HAP-1 (cell line): ENCODE results near the gene IRX3.
A peak's percentile ranks its signal among the peaks of the same experiment; 100 is the strongest.

Experiments
- DNase-seq, 2 experiments: peaks; one replicate each; pipeline ENCODE4 v3.0.0-alpha.2; 2016 to 2020; ENCODE audit warnings: low spot score in 2 of 2
- H3K27me3 ChIP-seq: fragments of 250-450 bp; sonication (Bioruptor Pico); 2 replicates; pipeline ENCODE4 v1.5.1; 2020; ENCODE audit warnings: low read depth, mild to moderate bottlenecking, moderate library complexity
- H3K36me3 ChIP-seq: fragments of 250-450 bp; sonication (Bioruptor Pico); replicated peaks from 2 replicates; pipeline ENCODE4 v1.5.1; 2020; ENCODE audit warnings: mild to moderate bottlenecking
- H3K4me1 ChIP-seq: fragments of 250-450 bp; sonication (Bioruptor Pico); 2 replicates; pipeline ENCODE4 v1.5.1; 2020; ENCODE audit warnings: mild to moderate bottlenecking
- H3K4me3 ChIP-seq: fragments of 250-450 bp; sonication (Bioruptor Pico); 2 replicates; pipeline ENCODE4 v1.5.1; 2020; ENCODE audit warnings: mild to moderate bottlenecking, moderate library complexity
- H3K9me3 ChIP-seq: fragments of 250-450 bp; sonication (Bioruptor Pico); 2 replicates; pipeline ENCODE4 v1.5.1; 2020; ENCODE audit warnings: mild to moderate bottlenecking, moderate library complexity
- in situ Hi-C: fragments of 300-500 bp; cut with MboI; formaldehyde crosslinking; loops from 3 replicates; pipeline ENCODE4 v1.14.3; 2020; ENCODE audit warnings: low sequenced_read_pairs, inconsistent platforms, mixed read lengths

IRX3 gene

DNA sequence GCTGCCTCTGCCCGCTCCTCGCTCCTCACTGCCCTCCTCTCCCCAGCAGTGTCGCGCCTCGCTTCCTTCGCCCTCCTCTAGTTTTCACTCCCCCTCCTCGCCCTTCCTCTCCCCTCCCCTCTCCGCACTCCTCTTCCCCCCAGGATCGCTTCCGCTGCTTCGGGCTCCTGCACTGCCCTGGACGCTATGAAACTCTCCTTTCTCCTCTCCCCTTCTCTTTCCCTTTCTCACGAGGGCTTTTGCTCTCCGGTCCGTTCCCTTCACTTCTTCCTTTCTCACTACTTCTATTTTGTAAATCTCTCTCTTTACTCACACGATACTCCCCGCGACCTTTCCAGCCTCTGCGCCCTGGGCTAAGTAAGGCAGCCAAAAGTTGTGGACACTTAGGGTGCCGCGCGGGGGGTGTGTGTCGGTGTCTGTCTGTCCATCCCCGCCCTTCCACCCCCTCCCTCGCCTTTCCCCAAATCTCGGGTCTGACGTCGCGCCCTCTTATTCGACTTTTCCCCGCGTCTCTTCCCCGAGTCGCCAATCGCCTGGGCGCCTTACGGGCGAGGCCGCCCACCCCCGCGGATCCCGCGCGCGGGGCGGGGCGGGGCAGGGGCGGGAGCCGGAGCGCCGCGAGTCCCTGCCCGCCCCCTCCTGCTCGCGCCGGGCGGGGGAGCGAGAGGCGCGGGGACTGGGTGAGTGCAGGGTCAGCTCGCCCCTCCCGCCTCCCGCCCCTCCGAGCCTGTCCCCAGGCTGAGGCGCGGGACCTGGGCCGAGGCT lies at the start of gene IRX3:
Gene IRX3, minus strand, starts transcription at position 422 of the 765 bp plus-strand sequence. CDS start 737 bp downstream, outside the sequence.
- no peaks in the 10 kb centered on the region for H3K4me1 ChIP-seq
- DNase-seq: peak; percentile 85 to 92
- H3K9me3 ChIP-seq: no peaks in the 10 kb centered on the region
- in situ Hi-C loops: loop anchor here (10.0 to 25.0 kb wide), 3 partner anchors 524 to 976 kb away; partner anchors contain the start of gene IRX5
- H3K36me3 ChIP-seq: no peaks in the 10 kb centered on the region
- H3K4me3 ChIP-seq: peak within 1 kb of the TSS; percentile 61
- no peaks in the 10 kb centered on the region for H3K27me3 ChIP-seq

DNA sequence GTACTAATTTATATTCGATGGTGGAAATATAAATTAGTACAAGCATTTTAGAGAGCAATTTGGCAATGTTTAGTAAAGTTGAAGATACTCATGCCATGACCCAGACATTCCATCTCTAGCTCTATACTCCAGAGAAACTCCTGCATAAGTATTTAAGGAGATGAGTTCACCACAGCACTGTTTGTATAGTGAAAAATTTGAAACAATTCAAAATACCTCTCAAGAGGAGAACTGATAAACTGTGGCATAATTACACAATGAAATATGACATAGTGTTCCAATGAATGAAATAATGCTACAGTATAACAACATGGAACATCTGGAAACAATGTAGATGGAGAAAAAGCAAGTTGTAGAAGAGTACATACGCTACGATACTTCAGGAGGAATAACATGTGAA lies 48.6 kb upstream of the IRX3 start:
- Histone ChIP-seq H3K27me3 (no peaks in the 10 kb centered on the region; the same call in 1 of the 2 replicates), H3K4me3 (no peak overlapping the region), H3K4me1 (no peaks in the 10 kb centered on the region), H3K36me3 (no peaks in the 10 kb centered on the region), H3K9me3 (no peaks in the 10 kb centered on the region)
- in situ Hi-C loops: no loop called here
- DNase-seq: no peak

- no peaks in the 10 kb centered on the region for H3K9me3 ChIP-seq
- no peaks in the 10 kb centered on the region; the same call in 1 of the 2 replicates for H3K27me3 ChIP-seq
- DNase-seq: no peak
- H3K4me1 ChIP-seq: no peaks in the 10 kb centered on the region
- H3K36me3 ChIP-seq: no peaks in the 10 kb centered on the region
- in situ Hi-C loops: no loop called here
- H3K4me3 ChIP-seq: no peak overlapping the region
Measured at GRCh38 chr16:54334208-54334607, 47.6 kb upstream of the IRX3 start.

GRCh38 chr16:54331241-54332002 lies 44.8 kb upstream of the IRX3 start:
- H3K9me3 ChIP-seq: no peaks in the 10 kb centered on the region
- no peaks in the 10 kb centered on the region for H3K36me3 ChIP-seq
- in situ Hi-C loops: no loop called here
- no peak overlapping the region for H3K4me3 ChIP-seq
- no peaks in the 10 kb centered on the region; the same call in 1 of the 2 replicates for H3K27me3 ChIP-seq
- DNase-seq: no peak
- no peaks in the 10 kb centered on the region for H3K4me1 ChIP-seq

- in situ Hi-C loops: no loop called here
- no peak overlapping the region for H3K4me3 ChIP-seq
- no peak for DNase-seq
- no peaks in the 10 kb centered on the region for H3K36me3 ChIP-seq
- H3K27me3 ChIP-seq: no peaks in the 10 kb centered on the region
- H3K9me3 ChIP-seq: no peaks in the 10 kb centered on the region
- H3K4me1 ChIP-seq: no peaks in the 10 kb centered on the region
Measured at GRCh38 chr16:54327609-54328008, 41.0 kb upstream of the IRX3 start.

GRCh38 chr16:54326266-54326662 lies 39.7 kb upstream of the IRX3 start:
- Histone ChIP-seq H3K4me3 (no peak overlapping the region), H3K4me1 (no peaks in the 10 kb centered on the region), H3K36me3 (no peaks in the 10 kb centered on the region), H3K27me3 (no peaks in the 10 kb centered on the region), H3K9me3 (no peaks in the 10 kb centered on the region)
- no peak for DNase-seq
- in situ Hi-C loops: no loop called here

- no peaks in the 10 kb centered on the region for H3K36me3 ChIP-seq
- no peaks in the 10 kb centered on the region for H3K4me1 ChIP-seq
- in situ Hi-C loops: no loop called here
- no peak for DNase-seq
- H3K9me3 ChIP-seq: no peaks in the 10 kb centered on the region
- H3K4me3 ChIP-seq: no peak overlapping the region
- no peaks in the 10 kb centered on the region for H3K27me3 ChIP-seq
Measured at GRCh38 chr16:54325616-54326265, 39.2 kb upstream of the IRX3 start.

DNA sequence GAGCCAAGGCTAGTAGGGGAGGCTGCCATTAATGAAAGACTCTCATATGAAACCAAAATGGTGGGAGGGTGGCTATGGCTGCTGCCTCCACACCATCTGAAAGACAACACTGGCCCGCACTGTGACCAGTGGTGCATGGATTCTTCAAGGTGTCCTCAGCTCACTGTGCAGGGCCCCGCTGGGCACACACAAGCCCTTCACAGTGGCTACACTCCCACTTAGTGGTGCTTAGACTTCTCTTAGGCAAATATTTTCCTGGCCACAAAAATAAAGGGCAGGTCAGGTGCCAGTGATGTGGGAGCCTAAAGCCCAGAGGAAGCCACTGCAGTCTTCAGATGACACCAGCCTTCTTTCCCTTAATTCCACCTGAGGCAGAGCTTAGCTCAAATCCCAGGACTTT lies 38.1 kb upstream of the IRX3 start:
- in situ Hi-C loops: no loop called here
- no peak for DNase-seq

GRCh38 chr16:54320697-54321340 lies 34.2 kb upstream of the IRX3 start:
- H3K27me3 ChIP-seq: no peaks in the 10 kb centered on the region
- H3K4me1 ChIP-seq: no peaks in the 10 kb centered on the region
- no peak for DNase-seq
- in situ Hi-C loops: no loop called here
- H3K9me3 ChIP-seq: no peaks in the 10 kb centered on the region
- H3K36me3 ChIP-seq: no peaks in the 10 kb centered on the region
- H3K4me3 ChIP-seq: no peak overlapping the region

More for the DNA sequence above, 38.1 kb upstream of the IRX3 start:
- H3K36me3 ChIP-seq: no peaks in the 10 kb centered on the region
- no peaks in the 10 kb centered on the region for H3K9me3 ChIP-seq
- H3K27me3 ChIP-seq: no peaks in the 10 kb centered on the region
- H3K4me1 ChIP-seq: no peaks in the 10 kb centered on the region
- H3K4me3 ChIP-seq: no peak overlapping the region

GRCh38 chr16:54318941-54319340 lies 32.4 kb upstream of the IRX3 start:
- Histone ChIP-seq H3K4me1 (no peaks in the 10 kb centered on the region), H3K36me3 (no peaks in the 10 kb centered on the region), H3K27me3 (no peaks in the 10 kb centered on the region), H3K4me3 (no peak overlapping the region), H3K9me3 (no peaks in the 10 kb centered on the region)
- in situ Hi-C loops: no loop called here
- no peak for DNase-seq

DNA sequence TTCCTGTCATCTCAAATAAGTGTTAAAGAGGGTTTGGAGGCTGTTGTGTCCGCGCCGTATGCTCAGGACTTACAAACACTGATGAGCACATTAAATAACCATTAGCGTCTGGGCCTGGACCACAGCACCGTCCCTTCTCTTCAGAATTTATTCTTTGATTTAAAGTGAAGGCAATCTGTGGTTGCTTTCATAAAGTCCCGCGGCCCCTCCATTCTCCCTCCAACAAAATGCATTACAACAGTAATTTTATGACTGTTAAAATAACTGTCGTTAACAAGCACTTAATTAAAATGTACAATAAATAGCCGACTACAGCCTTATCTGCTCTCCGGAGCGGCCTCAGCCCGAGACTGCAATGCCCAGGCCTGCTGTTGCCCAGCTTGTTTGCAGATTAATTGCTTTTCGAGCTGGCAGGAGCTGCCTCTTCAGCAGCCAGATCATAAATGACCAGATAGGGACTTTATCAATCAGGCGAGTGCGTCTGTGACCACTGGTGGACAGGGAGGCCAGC lies 30.6 kb upstream of the IRX3 start:
- Histone ChIP-seq H3K4me1 (no peaks in the 10 kb centered on the region), H3K4me3 (no peak overlapping the region), H3K36me3 (no peaks in the 10 kb centered on the region), H3K9me3 (no peaks in the 10 kb centered on the region), H3K27me3 (no peaks in the 10 kb centered on the region)
- no peak for DNase-seq
- in situ Hi-C loops: no loop called here

- Histone ChIP-seq H3K27me3 (no peaks in the 10 kb centered on the region), H3K4me1 (no peaks in the 10 kb centered on the region), H3K4me3 (no peak overlapping the region), H3K36me3 (no peaks in the 10 kb centered on the region), H3K9me3 (no peaks in the 10 kb centered on the region)
- DNase-seq: no peak
- in situ Hi-C loops: no loop called here
Measured at GRCh38 chr16:54316095-54316889, 29.7 kb upstream of the IRX3 start.

GRCh38 chr16:54313789-54314188 lies 27.2 kb upstream of the IRX3 start:
- DNase-seq: no peak
- no peak overlapping the region for H3K4me3 ChIP-seq
- H3K27me3 ChIP-seq: no peaks in the 10 kb centered on the region
- in situ Hi-C loops: no loop called here
- H3K9me3 ChIP-seq: no peaks in the 10 kb centered on the region
- no peaks in the 10 kb centered on the region for H3K4me1 ChIP-seq
- no peaks in the 10 kb centered on the region for H3K36me3 ChIP-seq
